Embryonic facial prominence (tissue), 1 donor: ENCODE measurements around the gene ABCD1.
"Not testable (repeated sequence)": the region's sequence is repeated elsewhere in the genome, so short reads cannot be mapped to it uniquely, and the experiment has no call there.

ENCODE experiments used
- DNase-seq: peaks from one replicate; pipeline ENCODE4 v3.0.0-alpha.2; 2016; ENCODE audit errors: extremely low spot score

ABCD1 gene

DNA sequence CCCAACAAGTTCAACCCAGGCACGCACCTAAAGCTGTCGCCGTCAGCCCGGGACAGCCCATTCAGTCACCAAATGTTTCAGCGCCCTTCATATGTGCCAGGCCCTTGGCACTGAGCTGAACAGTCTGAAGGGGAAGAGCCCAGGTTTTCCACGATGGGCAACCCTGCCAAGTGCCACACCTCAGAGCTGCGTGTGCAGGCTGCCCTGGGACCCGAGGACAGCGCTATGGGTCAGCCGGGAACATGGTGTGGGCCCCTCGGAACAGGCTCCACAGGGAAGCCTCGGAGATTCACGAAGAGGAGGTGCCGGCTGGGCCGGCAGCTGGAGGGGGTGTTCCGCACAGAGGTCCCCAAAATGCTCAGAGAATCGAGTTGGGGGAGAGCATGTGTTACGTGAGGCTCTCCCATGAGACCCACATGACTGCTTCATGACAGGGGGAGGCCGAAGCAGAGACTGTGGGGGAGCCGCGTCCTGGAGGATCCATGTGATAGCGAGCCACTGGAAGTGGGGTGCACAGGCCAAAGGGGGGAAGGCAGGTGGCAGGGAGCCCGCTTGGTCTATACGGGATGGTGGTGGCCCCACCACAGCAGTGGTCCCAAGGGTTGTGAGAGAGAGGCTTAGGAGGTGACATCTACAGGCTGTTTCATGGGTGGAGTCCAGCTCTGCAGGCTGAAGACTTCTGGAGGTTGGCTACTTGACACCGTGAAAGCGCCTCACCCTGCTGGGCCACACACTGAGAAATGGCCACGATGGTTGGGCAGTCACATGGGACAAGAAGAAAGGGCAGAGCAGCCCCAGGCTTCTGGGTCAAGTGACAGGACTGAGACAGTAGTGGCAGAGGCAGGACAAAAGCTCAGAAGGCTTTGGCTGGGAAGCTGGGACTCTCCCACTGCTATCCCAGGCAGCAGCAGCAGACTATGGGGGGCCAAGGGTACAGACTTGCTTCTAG, 14.7 kb upstream of the ABCD1 start:
- no peak for DNase-seq

DNA sequence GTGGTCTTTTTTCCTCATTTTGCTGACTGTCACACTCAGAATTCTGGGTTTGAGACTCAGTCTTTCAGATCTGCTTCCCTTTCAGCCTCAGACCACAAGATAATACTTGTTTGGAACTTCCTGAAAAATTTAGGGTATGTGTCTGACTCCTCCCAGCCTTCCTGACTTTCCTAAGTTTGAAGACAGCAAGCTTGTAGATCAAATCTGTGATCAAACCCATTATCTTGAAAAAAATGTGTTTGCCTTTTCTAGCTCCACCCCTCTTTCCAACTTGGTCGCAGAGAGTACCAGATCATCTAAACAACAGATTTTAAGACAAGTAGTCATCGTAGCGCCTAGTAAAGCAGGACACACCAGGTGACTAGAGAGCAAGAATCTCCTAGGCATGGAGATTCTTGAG, 10.4 kb upstream of the ABCD1 start:
- DNase-seq, result no peak

GRCh38 chrX:153717445-153717844, 7.2 kb upstream of the ABCD1 start:
- DNase-seq, result no peak

GRCh38 chrX:153719238-153719637, 5.4 kb upstream of the ABCD1 start:
- DNase-seq, result no peak

DNA sequence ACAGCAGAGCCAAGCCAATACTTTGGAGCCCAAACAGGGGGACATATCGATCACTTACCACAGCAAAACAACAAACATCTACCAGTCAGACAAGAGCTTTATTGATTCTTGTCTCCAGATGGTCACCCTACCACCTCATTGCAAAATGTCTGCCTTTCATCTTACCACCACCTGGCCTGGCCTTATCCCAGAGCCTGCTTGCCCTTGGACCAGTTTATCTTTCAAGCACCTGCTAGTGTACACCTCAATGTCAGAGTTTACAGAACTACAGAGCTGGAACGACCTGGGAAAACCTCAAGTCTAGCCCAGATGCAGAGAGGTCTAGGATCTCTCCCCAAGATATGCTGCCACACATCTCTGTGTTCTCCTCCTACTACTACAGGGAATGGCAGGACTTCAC, 5.0 kb upstream of the ABCD1 start:
- DNase-seq, result no peak

DNA sequence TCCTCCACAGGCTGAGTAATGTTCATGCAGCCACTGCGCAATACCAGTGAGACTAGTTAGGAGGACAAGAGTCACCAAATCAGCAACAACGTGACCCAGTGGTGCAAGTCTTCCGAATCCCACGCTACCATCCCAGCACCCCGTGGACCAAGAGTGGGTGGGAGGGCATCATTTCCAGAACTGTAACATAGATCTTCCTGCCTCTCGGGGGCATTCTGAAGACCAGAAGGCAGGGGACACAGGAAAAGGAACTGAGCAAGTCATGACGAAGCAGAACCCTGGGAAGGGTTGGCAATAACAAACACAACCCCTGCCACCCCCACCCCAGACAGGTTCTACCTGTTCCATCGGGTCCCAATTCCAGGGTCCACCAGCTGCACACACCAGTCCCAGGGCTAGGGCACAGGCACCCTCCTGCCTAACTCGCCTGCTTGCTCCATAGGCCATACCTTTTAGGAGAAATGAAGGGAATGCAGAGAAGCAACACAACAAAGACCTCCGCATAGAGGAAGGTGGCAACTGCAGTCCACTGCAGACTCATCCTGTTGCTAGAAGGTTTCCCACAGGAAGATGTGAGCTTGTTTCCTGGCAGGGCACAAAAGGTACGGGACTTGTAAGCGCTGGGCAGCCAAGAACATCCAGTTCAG, 1.8 kb upstream of the ABCD1 start:
- no peak for DNase-seq

DNA sequence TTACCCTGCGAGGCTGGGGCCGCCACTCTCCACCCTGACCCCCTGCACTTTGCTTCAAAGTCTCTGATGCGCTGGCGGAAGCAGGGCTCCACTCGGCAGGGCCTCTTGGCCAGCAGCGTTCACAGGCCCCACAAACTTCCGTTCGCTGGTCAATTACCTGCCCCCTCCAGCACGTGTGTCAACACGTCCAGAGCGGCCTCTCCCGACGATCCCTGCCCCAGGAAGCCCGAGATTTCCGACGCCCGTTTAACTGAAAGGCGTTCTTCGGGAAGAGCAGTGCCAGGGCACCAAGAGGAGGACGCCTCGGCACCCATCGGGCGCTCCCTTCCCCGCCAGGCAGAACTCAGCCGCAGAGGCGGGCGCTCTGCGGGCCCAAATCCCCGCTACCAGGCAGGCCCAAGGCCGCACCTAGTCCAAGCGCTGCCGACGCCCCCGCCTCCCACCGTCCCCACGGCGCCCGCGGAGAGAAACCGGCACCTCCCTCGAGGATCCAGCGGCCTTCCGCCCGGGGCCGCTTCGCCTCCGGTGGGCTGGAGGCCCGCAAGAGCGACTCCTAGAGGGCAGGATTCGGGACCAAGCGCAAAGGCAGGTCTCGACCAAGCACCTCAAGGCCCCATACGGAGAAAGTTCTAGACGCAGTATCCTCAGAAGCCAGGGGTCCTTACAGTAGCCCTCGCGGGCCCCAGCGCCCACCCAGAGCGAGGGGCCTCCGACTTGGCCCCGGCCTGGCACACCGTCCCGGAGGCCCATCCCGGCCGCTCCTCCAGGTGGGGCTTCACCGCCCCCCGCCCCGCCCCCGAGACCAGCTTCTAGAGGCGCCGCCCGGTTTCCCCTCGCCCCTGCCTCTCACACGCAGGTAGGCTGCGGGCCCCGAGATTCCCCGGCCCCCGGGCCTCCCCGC, 1.1 kb upstream of the ABCD1 start:
- DNase-seq, result no peak

- no peak for DNase-seq
These were observed 579 bp downstream of the ABCD1 start for GRCh38 chrX:153725039-153725831.

DNA sequence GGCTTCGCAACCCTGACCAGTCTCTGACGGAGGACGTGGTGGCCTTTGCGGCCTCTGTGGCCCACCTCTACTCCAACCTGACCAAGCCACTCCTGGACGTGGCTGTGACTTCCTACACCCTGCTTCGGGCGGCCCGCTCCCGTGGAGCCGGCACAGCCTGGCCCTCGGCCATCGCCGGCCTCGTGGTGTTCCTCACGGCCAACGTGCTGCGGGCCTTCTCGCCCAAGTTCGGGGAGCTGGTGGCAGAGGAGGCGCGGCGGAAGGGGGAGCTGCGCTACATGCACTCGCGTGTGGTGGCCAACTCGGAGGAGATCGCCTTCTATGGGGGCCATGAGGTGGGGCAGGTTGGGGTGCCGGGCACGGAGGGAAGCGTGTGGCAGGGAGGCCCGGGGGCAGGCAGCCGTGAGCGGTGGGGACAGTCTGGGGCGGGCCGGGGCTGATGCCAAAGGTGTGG, 1.2 kb downstream of the ABCD1 start:
- DNase-seq, result no peak

DNA sequence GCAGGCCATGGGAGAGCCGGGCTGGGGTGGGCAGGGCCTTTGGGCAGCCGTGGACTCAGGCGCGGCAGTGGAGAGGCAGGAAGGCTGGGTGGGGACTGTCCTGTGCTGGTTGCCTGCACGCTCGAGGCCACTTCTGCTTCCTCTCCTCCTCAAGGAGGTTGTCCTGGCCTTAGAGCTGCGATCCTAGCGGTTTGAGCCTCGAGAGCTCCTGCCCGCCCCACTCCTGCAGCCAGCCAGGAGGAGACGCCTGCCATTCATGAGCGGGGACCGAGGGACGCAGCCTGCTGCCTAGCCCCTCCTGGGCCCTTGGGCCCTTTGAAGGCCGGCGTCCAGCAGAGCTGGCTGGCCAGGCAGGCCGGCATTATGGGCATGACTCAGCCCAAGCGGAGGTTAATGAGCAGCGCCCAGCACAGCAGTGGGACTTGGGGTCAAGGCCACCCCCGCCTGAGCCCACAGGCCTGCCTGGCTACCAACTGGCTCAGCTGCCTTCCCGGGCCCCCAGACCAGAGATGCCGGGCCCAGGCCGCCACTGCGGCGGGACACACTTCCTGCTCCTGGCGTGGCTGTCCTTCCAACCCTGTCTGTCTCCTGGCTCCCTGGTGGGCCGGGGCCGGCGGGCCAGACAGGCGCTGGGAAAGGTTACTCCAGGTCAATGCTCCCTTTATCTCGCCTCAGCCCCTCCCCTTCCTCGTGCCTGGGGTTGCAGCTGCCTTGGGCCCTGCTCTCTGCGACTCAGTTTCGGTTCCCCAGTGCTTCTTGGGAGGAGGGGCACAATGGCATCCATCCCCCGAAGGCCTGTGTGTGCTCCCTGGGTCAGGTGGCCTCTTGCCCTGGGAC, 1.8 kb downstream of the ABCD1 start:
- no peak for DNase-seq

- no peak for DNase-seq
These were observed 2.7 kb downstream of the ABCD1 start for GRCh38 chrX:153727123-153727931.

DNA sequence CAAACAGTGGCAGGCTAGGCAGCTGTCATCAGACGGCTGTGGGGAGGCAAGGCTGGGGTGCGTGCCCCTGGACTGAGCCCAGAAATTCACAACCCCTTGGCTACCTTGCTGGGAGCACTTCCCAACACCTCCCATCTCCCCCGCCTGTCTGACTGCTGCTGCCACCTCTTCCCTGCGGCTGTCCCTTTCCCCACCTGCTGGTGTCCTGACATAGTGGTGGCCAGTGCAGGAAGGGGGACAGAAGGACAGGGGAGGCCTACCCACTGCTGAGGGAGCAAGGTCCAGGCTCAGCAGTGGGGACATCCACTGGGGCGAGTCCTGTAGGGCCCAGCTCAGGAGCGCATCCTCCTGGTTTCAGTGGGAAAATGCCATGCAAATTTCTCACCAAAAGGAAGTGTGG, 3.4 kb downstream of the ABCD1 start:
- DNase-seq, result no peak

- DNase-seq, result no peak
These were observed 4.4 kb downstream of the ABCD1 start for GRCh38 chrX:153728951-153729631.

- not testable (repeated sequence) for DNase-seq
These were observed 5.5 kb downstream of the ABCD1 start for GRCh38 chrX:153730115-153730514.

- DNase-seq, result no peak
These were observed 6.6 kb downstream of the ABCD1 start for GRCh38 chrX:153731117-153731844.

GRCh38 chrX:153731845-153732215, 7.2 kb downstream of the ABCD1 start:
- no peak for DNase-seq

GRCh38 chrX:153732401-153732800, 7.7 kb downstream of the ABCD1 start:
- no peak for DNase-seq

GRCh38 chrX:153733651-153734240, 9.1 kb downstream of the ABCD1 start:
- DNase-seq, result no peak
